ENCODE results near the gene FAM72B.
"Not testable (repeated sequence)": the region's sequence is repeated elsewhere in the genome, so short reads cannot be mapped to it uniquely, and the experiment has no call there.

The FAM72B gene

GRCh38 chr1:121192512-121192911 is 8.4 kb upstream of the FAM72B start:
- not testable (repeated sequence) for H3K27me3 ChIP-seq (ENCODE audit: low read depth, low read length); H3K36me3 ChIP-seq (ENCODE audit: control insufficient read depth in 1 of 2, insufficient read depth in 2 of 2, low read length in 2 of 2); H3K4me3 ChIP-seq (ENCODE audit: low read depth in 1 of 2, low read length in 2 of 2); H3K27ac ChIP-seq (ENCODE audit: low read length); H3K4me1 ChIP-seq (ENCODE audit: control insufficient read depth in 1 of 2, insufficient read depth in 2 of 2, low read length in 2 of 2); H3K9me3 ChIP-seq (ENCODE audit: control insufficient read depth in 1 of 2, low read length in 2 of 2)

GRCh38 chr1:121187914-121188313 is 3.8 kb upstream of the FAM72B start:
- not testable (repeated sequence) for H3K4me1 ChIP-seq (ENCODE audit: control insufficient read depth in 1 of 2, insufficient read depth in 2 of 2, low read length in 2 of 2); H3K4me3 ChIP-seq (ENCODE audit: low read depth in 1 of 2, low read length in 2 of 2); H3K9me3 ChIP-seq (ENCODE audit: control insufficient read depth in 1 of 2, low read length in 2 of 2); H3K27me3 ChIP-seq (ENCODE audit: low read depth, low read length); H3K27ac ChIP-seq (ENCODE audit: low read length); H3K36me3 ChIP-seq (ENCODE audit: control insufficient read depth in 1 of 2, insufficient read depth in 2 of 2, low read length in 2 of 2)

- H3K4me1 ChIP-seq (ENCODE audit: control insufficient read depth in 1 of 2, insufficient read depth in 2 of 2, low read length in 2 of 2); H3K36me3 ChIP-seq (ENCODE audit: control insufficient read depth in 1 of 2, insufficient read depth in 2 of 2, low read length in 2 of 2); H3K9me3 ChIP-seq (ENCODE audit: control insufficient read depth in 1 of 2, low read length in 2 of 2); H3K27ac ChIP-seq (ENCODE audit: low read length); H3K27me3 ChIP-seq (ENCODE audit: low read depth, low read length); H3K4me3 ChIP-seq (ENCODE audit: low read depth in 1 of 2, low read length in 2 of 2): not testable (repeated sequence)
These were observed 2.1 kb upstream of the FAM72B start for GRCh38 chr1:121186191-121186590.

- H3K9me3 ChIP-seq (ENCODE audit: control insufficient read depth in 1 of 2, low read length in 2 of 2); H3K4me1 ChIP-seq (ENCODE audit: control insufficient read depth in 1 of 2, insufficient read depth in 2 of 2, low read length in 2 of 2); H3K4me3 ChIP-seq (ENCODE audit: low read depth in 1 of 2, low read length in 2 of 2); H3K27me3 ChIP-seq (ENCODE audit: low read depth, low read length); H3K27ac ChIP-seq (ENCODE audit: low read length); H3K36me3 ChIP-seq (ENCODE audit: control insufficient read depth in 1 of 2, insufficient read depth in 2 of 2, low read length in 2 of 2): not testable (repeated sequence)
These were observed 1.1 kb upstream of the FAM72B start for GRCh38 chr1:121185140-121185708.

- H3K4me3 ChIP-seq (ENCODE audit: low read depth in 1 of 2, low read length in 2 of 2); H3K9me3 ChIP-seq (ENCODE audit: control insufficient read depth in 1 of 2, low read length in 2 of 2); H3K36me3 ChIP-seq (ENCODE audit: control insufficient read depth in 1 of 2, insufficient read depth in 2 of 2, low read length in 2 of 2); H3K4me1 ChIP-seq (ENCODE audit: control insufficient read depth in 1 of 2, insufficient read depth in 2 of 2, low read length in 2 of 2); H3K27me3 ChIP-seq (ENCODE audit: low read depth, low read length); H3K27ac ChIP-seq (ENCODE audit: low read length): not testable (repeated sequence)
These were observed 273 bp downstream of the FAM72B start for GRCh38 chr1:121183867-121184266.

- H3K27me3 ChIP-seq (ENCODE audit: low read depth, low read length); H3K4me1 ChIP-seq (ENCODE audit: control insufficient read depth in 1 of 2, insufficient read depth in 2 of 2, low read length in 2 of 2); H3K27ac ChIP-seq (ENCODE audit: low read length); H3K36me3 ChIP-seq (ENCODE audit: control insufficient read depth in 1 of 2, insufficient read depth in 2 of 2, low read length in 2 of 2); H3K4me3 ChIP-seq (ENCODE audit: low read depth in 1 of 2, low read length in 2 of 2); H3K9me3 ChIP-seq (ENCODE audit: control insufficient read depth in 1 of 2, low read length in 2 of 2): not testable (repeated sequence)
These were observed 5.9 kb downstream of the FAM72B start for GRCh38 chr1:121178197-121178596.

GRCh38 chr1:121176649-121177048 is 7.5 kb downstream of the FAM72B start:
- not testable (repeated sequence) for H3K9me3 ChIP-seq (ENCODE audit: control insufficient read depth in 1 of 2, low read length in 2 of 2); H3K4me3 ChIP-seq (ENCODE audit: low read depth in 1 of 2, low read length in 2 of 2); H3K4me1 ChIP-seq (ENCODE audit: control insufficient read depth in 1 of 2, insufficient read depth in 2 of 2, low read length in 2 of 2); H3K36me3 ChIP-seq (ENCODE audit: control insufficient read depth in 1 of 2, insufficient read depth in 2 of 2, low read length in 2 of 2); H3K27me3 ChIP-seq (ENCODE audit: low read depth, low read length); H3K27ac ChIP-seq (ENCODE audit: low read length)

- not testable (repeated sequence) for H3K9me3 ChIP-seq (ENCODE audit: control insufficient read depth in 1 of 2, low read length in 2 of 2); H3K4me3 ChIP-seq (ENCODE audit: low read depth in 1 of 2, low read length in 2 of 2); H3K27ac ChIP-seq (ENCODE audit: low read length); H3K27me3 ChIP-seq (ENCODE audit: low read depth, low read length); H3K36me3 ChIP-seq (ENCODE audit: control insufficient read depth in 1 of 2, insufficient read depth in 2 of 2, low read length in 2 of 2); H3K4me1 ChIP-seq (ENCODE audit: control insufficient read depth in 1 of 2, insufficient read depth in 2 of 2, low read length in 2 of 2)
These were observed 15.9 kb downstream of the FAM72B start for GRCh38 chr1:121168152-121168668.

- H3K36me3 ChIP-seq (ENCODE audit: control insufficient read depth in 1 of 2, insufficient read depth in 2 of 2, low read length in 2 of 2); H3K27ac ChIP-seq (ENCODE audit: low read length); H3K9me3 ChIP-seq (ENCODE audit: control insufficient read depth in 1 of 2, low read length in 2 of 2); H3K27me3 ChIP-seq (ENCODE audit: low read depth, low read length); H3K4me3 ChIP-seq (ENCODE audit: low read depth in 1 of 2, low read length in 2 of 2); H3K4me1 ChIP-seq (ENCODE audit: control insufficient read depth in 1 of 2, insufficient read depth in 2 of 2, low read length in 2 of 2): not testable (repeated sequence)
These were observed 16.9 kb downstream of the FAM72B start for GRCh38 chr1:121167225-121167738.

- H3K9me3 ChIP-seq (ENCODE audit: control insufficient read depth in 1 of 2, low read length in 2 of 2); H3K27ac ChIP-seq (ENCODE audit: low read length); H3K36me3 ChIP-seq (ENCODE audit: control insufficient read depth in 1 of 2, insufficient read depth in 2 of 2, low read length in 2 of 2); H3K27me3 ChIP-seq (ENCODE audit: low read depth, low read length); H3K4me1 ChIP-seq (ENCODE audit: control insufficient read depth in 1 of 2, insufficient read depth in 2 of 2, low read length in 2 of 2); H3K4me3 ChIP-seq (ENCODE audit: low read depth in 1 of 2, low read length in 2 of 2): not testable (repeated sequence)
These were observed 18.8 kb downstream of the FAM72B start for GRCh38 chr1:121165296-121165695.

- not testable (repeated sequence) for H3K36me3 ChIP-seq (ENCODE audit: control insufficient read depth in 1 of 2, insufficient read depth in 2 of 2, low read length in 2 of 2); H3K4me1 ChIP-seq (ENCODE audit: control insufficient read depth in 1 of 2, insufficient read depth in 2 of 2, low read length in 2 of 2); H3K4me3 ChIP-seq (ENCODE audit: low read depth in 1 of 2, low read length in 2 of 2); H3K9me3 ChIP-seq (ENCODE audit: control insufficient read depth in 1 of 2, low read length in 2 of 2); H3K27ac ChIP-seq (ENCODE audit: low read length); H3K27me3 ChIP-seq (ENCODE audit: low read depth, low read length)
These were observed 20.0 kb downstream of the FAM72B start for GRCh38 chr1:121163850-121164757.
